Fibroblast of lung (primary cell): ENCODE measurements around the gene PID1. TPM values are rescaled to one million over a fixed set of nuclear protein-coding genes. Genes with fewer than 3 reads are reported as not detected.

Experiments used
- DNase-seq, 2 donors: peaks; one replicate each; pipeline versions ENCODE4 v3.0.0 to v3.0.0-alpha.2; 2010; ENCODE audit warnings: low read depth in 2 of 2
- H2AFZ ChIP-seq: 2 replicates; pipeline ENCODE4 v1.5.1; 2012; ENCODE audit warnings: low read length, control low read depth, inconsistent platforms
- H3K27ac ChIP-seq: 2 replicates; pipeline ENCODE4 v1.5.1; 2011; ENCODE audit warnings: low read length, control low read depth; ENCODE audit not compliant: insufficient read depth
- H3K27me3 ChIP-seq: 2 replicates; pipeline ENCODE4 v1.5.1; 2011; ENCODE audit warnings: mild to moderate bottlenecking, low read length; ENCODE audit not compliant: control insufficient read depth, insufficient read depth
- H3K36me3 ChIP-seq: 2 replicates; pipeline ENCODE4 v1.5.1; 2011; ENCODE audit warnings: low read length; ENCODE audit not compliant: control insufficient read depth, insufficient read depth
- H3K4me1 ChIP-seq: 2 replicates; pipeline ENCODE4 v1.5.1; 2011; ENCODE audit warnings: low read length; ENCODE audit not compliant: control insufficient read depth, insufficient read depth; ENCODE audit errors: extremely low read depth
- H3K4me2 ChIP-seq: 2 replicates; pipeline ENCODE4 v1.5.1; 2011; ENCODE audit warnings: low read length, control low read depth; ENCODE audit not compliant: insufficient read depth; ENCODE audit errors: extremely low read depth
- H3K4me3 ChIP-seq, 4 experiments: fragments of 200-600 bp in 1 of 4; sonication (generic) in 1 of 4; replicated peaks in 1 of 4; 2 replicates each; pipeline ENCODE4 v1.5.1; 2011 to 2016; ENCODE audit warnings: low read length in 4 of 4, low read depth in 3 of 4, mild to moderate bottlenecking in 3 of 4, control low read depth in 2 of 4, inconsistent platforms in 1 of 4, mixed read lengths in 1 of 4; ENCODE audit not compliant: insufficient read depth in 1 of 4; ENCODE audit errors: control extremely low read depth in 1 of 4
- H3K79me2 ChIP-seq: 2 replicates; pipeline ENCODE4 v1.5.1; 2012; ENCODE audit warnings: mild to moderate bottlenecking, low read length, inconsistent platforms; ENCODE audit not compliant: control insufficient read depth, insufficient read depth
- H3K9ac ChIP-seq: 2 replicates; pipeline ENCODE4 v1.5.1; 2011; ENCODE audit warnings: mild to moderate bottlenecking, low read length, control low read depth; ENCODE audit not compliant: insufficient read depth
- H3K9me3 ChIP-seq: 2 replicates; pipeline ENCODE4 v1.5.1; 2012; ENCODE audit warnings: low read depth, low read length; ENCODE audit not compliant: control insufficient read depth, insufficient read depth
- H4K20me1 ChIP-seq: 2 replicates; pipeline ENCODE4 v1.5.1; 2011; ENCODE audit warnings: low read length; ENCODE audit not compliant: control insufficient read depth, insufficient read depth; ENCODE audit errors: extremely low read depth
- CTCF ChIP-seq, 2 donors: IDR thresholded peaks in 1 of 2; conservative IDR thresholded peaks in 1 of 2; 1 replicate in 1 of 2; 2 replicates in 1 of 2; pipeline ENCODE4 v1.5.1; 2011 to 2012; ENCODE audit warnings: low read length in 2 of 2, control low read depth in 1 of 2, inconsistent platforms in 1 of 2, low read depth in 1 of 2, mild to moderate bottlenecking in 1 of 2
- EZH2 ChIP-seq: IDR thresholded peaks from 2 replicates; pipeline ENCODE4 v1.5.1; 2012; ENCODE audit warnings: low read length, control low read depth, mild to moderate bottlenecking; ENCODE audit errors: missing control alignments
- polyA plus RNA-seq, 2 donors: library from polyadenylated mRNA; depleted of rRNA in 1 of 2; stranded (reverse) in 1 of 2; unstranded in 1 of 2; fragments of >200 nt; gene quantifications; 2 replicates each; pipeline ENCODE4 v1.2.1, GENCODE V29; 2011 to 2012; ENCODE audit warnings: missing spikeins in 1 of 2
- total RNA-seq: library from RNA; depleted of rRNA; stranded (reverse); fragments of >200 nt; gene quantifications from 2 replicates; pipeline ENCODE4 v1.2.1, GENCODE V29; 2014

Gene PID1
- total and polyA plus RNA-seq, 2 donors (not counting 1 experiment from before 2014, with no cell fraction given), result 15.7 to 29.6 TPM

GRCh38 chr2:229150317-229150716 lies 120.8 kb downstream of the PID1 start:
- no peaks in the 10 kb centered on the region for H3K9me3 ChIP-seq
- no peak overlapping the region for H3K9ac ChIP-seq
- H3K27me3 ChIP-seq, result no peaks in the 10 kb centered on the region
- no peak overlapping the region for H3K4me3 ChIP-seq
- H3K4me1 ChIP-seq, result no peaks in the 10 kb centered on the region
- no peak overlapping the region for H2AFZ ChIP-seq
- no peak overlapping the region for H3K4me2 ChIP-seq
- H3K36me3 ChIP-seq, result no peaks in the 10 kb centered on the region
- H3K79me2 ChIP-seq, result no peaks in the 10 kb centered on the region
- DNase-seq, result no peak
- H3K27ac ChIP-seq, result no peak overlapping the region
- H4K20me1 ChIP-seq, result no peaks in the 10 kb centered on the region
- TF ChIP-seq CTCF (conservative IDR thresholded peaks at IDR 0.05 in 1 of 2, IDR thresholded peaks at IDR 0.05 in 1 of 2; ENCODE audit: low read depth in 1 of 2, low read length in 2 of 2) (no peak), EZH2 (no peak)

DNA sequence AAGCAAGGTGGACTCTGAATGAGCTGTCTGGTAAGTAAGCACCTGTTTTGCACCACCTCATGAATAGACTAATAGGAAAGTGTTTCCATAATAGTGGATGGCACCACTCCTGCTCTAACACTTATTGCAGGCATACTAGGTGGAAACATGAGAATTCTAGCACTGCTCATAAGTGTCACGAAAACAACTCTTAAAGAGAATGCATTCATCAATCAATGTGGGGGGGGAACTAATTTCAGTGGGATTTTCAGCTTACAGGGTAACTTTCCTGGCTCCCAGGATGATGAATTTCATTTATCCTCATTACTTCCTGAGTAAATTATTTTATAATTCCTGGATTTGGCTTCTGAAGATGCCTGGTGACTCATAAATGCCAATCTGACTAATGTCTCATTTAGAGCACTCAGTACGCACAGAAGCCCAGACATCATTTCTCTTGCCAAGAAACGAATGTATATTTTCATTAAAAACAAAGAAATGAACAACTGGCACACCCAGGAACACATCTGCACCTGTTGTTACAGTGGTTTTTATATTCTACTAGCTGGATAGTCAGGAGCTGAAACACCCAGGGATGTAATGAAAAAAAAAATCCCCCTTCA lies 129.6 kb downstream of the PID1 start:
- Histone ChIP-seq H3K4me3 (no peak overlapping the region), H3K4me1 (no peaks in the 10 kb centered on the region), H3K4me2 (no peak overlapping the region), H2AFZ (no peak overlapping the region), H4K20me1 (no peaks in the 10 kb centered on the region), H3K9me3 (no peaks in the 10 kb centered on the region), H3K27me3 (no peaks in the 10 kb centered on the region), H3K9ac (no peak overlapping the region), H3K36me3 (no peaks in the 10 kb centered on the region), H3K79me2 (no peaks in the 10 kb centered on the region), H3K27ac (no peak overlapping the region)
- TF ChIP-seq EZH2 (no peak), CTCF (conservative IDR thresholded peaks at IDR 0.05 in 1 of 2, IDR thresholded peaks at IDR 0.05 in 1 of 2; ENCODE audit: low read depth in 1 of 2, low read length in 2 of 2) (no peak)
- DNase-seq, result peak; percentile 81 to 86

- Histone ChIP-seq H2AFZ (no peak overlapping the region), H4K20me1 (no peaks in the 10 kb centered on the region), H3K9me3 (no peaks in the 10 kb centered on the region), H3K27ac (no peak overlapping the region), H3K36me3 (no peaks in the 10 kb centered on the region), H3K4me3 (no peak overlapping the region), H3K4me1 (no peaks in the 10 kb centered on the region), H3K79me2 (no peaks in the 10 kb centered on the region), H3K27me3 (no peaks in the 10 kb centered on the region), H3K9ac (no peak overlapping the region), H3K4me2 (no peak overlapping the region)
- DNase-seq, result no peak
- TF ChIP-seq EZH2 (no peak), CTCF (conservative IDR thresholded peaks at IDR 0.05 in 1 of 2, IDR thresholded peaks at IDR 0.05 in 1 of 2; ENCODE audit: low read depth in 1 of 2, low read length in 2 of 2) (no peak)
Observed at GRCh38 chr2:229137639-229138038, 133.4 kb downstream of the PID1 start.
